Activated naive CD4-positive, alpha-beta T cell treated with anti-CD3 and anti-CD28 coated beads for 36 hours (primary cell): Measurements from ENCODE around the gene ZNF573. TPM values are rescaled to one million over a fixed set of nuclear protein-coding genes. Genes with fewer than 3 reads are reported as not detected.

Experiments
- CTCF ChIA-PET: fragments of 350-600 bp; sonication (Branson Sonifier 250); formaldehyde crosslinking; loops from one replicate; lab custom pipeline; 2021; ENCODE audit warnings: antibody characterized with exemption; lab: Charles Lee
- DNase-seq: peaks from one replicate; pipeline ENCODE4 v3.0.0-alpha.2; 2020
- H3K27ac Mint-ChIP-seq: one replicate; pipeline ENCODE4 v1.8.0; 2021; ENCODE audit warnings: mild to moderate bottlenecking, mixed read lengths
- H3K27me3 Mint-ChIP-seq: one replicate; pipeline ENCODE4 v1.8.0; 2021; ENCODE audit warnings: low read depth, mixed read lengths
- H3K36me3 Mint-ChIP-seq: one replicate; pipeline ENCODE4 v1.8.0; 2021; ENCODE audit warnings: low read depth, mixed read lengths
- H3K4me1 Mint-ChIP-seq: one replicate; pipeline ENCODE4 v1.8.0; 2021; ENCODE audit warnings: low read depth, mixed read lengths
- H3K4me3 Mint-ChIP-seq: one replicate; pipeline ENCODE4 v1.8.0; 2021; ENCODE audit warnings: mild to moderate bottlenecking, moderate library complexity, mixed read lengths
- H3K9me3 Mint-ChIP-seq: one replicate; pipeline ENCODE4 v1.8.0; 2021; ENCODE audit warnings: mixed read lengths
- intact Hi-C: fragments of 100-400 bp; cut with micrococcal nuclease; formaldehyde crosslinking; loops from one replicate; pipeline ENCODE4 v1.15.1; 2023
- total RNA-seq, 2 experiments: library from RNA; stranded (reverse); gene quantifications; one replicate each; pipeline ENCODE4 v1.2.3, GENCODE V29; 2021

Gene ZNF573
- total RNA-seq, 2 experiments from 2014 or later: 6.1 to 7.3 TPM

DNA sequence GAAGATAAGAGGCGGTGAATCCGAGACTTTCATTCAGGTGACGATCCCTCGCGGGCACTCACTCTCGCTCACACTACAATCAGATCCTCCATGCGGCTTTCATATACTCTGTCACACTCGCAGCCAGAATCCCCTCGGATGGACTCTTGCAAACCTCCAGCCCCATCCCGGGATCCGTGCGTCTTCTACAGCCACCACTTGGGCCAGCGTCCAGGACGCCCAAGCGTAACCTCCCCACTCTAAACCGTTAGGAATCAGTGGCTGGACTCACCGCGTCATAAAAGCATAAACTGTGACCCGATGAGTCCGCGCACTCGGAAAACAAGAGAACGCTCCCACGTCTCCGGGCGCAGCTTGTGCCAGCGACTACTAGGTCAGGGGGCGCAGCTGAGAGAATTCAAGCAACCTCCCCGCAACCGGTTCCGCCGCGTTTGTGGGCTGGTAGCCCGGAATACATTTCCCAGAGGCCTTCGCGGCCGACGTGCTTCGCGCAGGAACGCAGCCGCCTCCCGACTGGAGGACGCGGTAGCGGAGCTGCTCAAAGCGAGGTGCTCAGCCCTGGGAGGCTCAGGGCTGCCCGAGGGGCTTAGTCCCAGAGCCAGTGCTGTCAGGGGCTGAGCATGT, 87.4 kb downstream of the ZNF573 start:
- Mint-ChIP-seq H3K4me3 (peak overlapping the region; percentile 93), H3K36me3 (peaks cover 28% of the 10 kb centered on the region), H3K27ac (peak overlapping the region; percentile 82), H3K4me1 (peaks cover 9% of the 10 kb centered on the region), H3K27me3 (no peaks in the 10 kb centered on the region), H3K9me3 (peaks cover 17% of the 10 kb centered on the region)
- peak; percentile 85 for DNase-seq
- intact Hi-C loops: loop anchor here (1.0 to 2.0 kb wide), 2 partner anchors 37 to 97 kb away; partner anchors contain the start of genes ZFP30, ZNF540 and ZNF571
- CTCF ChIA-PET: interaction anchor here (0.7 kb wide), 1 partner anchor 230 kb away, joined by 3 read pairs; no protein-coding TSS in a partner anchor

Other genes starting within 250 kb of the ZNF573 start
- gene ZNF571, start 184.8 kb downstream of the ZNF573 start, total RNA-seq: 1 to 10 TPM; 2.8 to 3.5 TPM
- 1 to 10 TPM; 1.0 to 1.9 TPM for gene ZNF540, start 184.7 kb downstream of the ZNF573 start, total RNA-seq
- gene ZFP30, start 124.1 kb downstream of the ZNF573 start, total RNA-seq: 10 to 100 TPM; 10.7 to 11.4 TPM
- gene ZNF607, start 59.8 kb downstream of the ZNF573 start, total RNA-seq: 1 to 10 TPM; 3.4 to 4.1 TPM
- not detected for gene WDR87, start 127.0 kb upstream of the ZNF573 start, total RNA-seq
- gene SIPA1L3, start 127.6 kb upstream of the ZNF573 start, total RNA-seq: 10 to 100 TPM in 1 of 2 experiments, 1 to 10 TPM in 1; 8.1 to 10.4 TPM